Stimulated activated naive CD8-positive, alpha-beta T cell treated with anti-CD3 and anti-CD28 coated beads, Interleukin-15, Interleukin-2, amounts not matched to agents 100 ng/mL and 50 ng/mL, for 24 hours (primary cell): ENCODE data around the gene DNAJB6.
"Not testable (repeated sequence)": the region's sequence is repeated elsewhere in the genome, so short reads cannot be mapped to it uniquely, and the experiment has no call there.

Source experiments
- H3K27ac Mint-ChIP-seq: one replicate; pipeline ENCODE4 v1.8.0; 2021; ENCODE audit warnings: mild to moderate bottlenecking, mixed read lengths
- H3K27me3 Mint-ChIP-seq: one replicate; pipeline ENCODE4 v1.8.0; 2021; ENCODE audit warnings: mixed read lengths
- H3K36me3 Mint-ChIP-seq: one replicate; pipeline ENCODE4 v1.8.0; 2021; ENCODE audit warnings: low read depth, mixed read lengths
- H3K4me1 Mint-ChIP-seq: one replicate; pipeline ENCODE4 v1.8.0; 2021; ENCODE audit warnings: low read depth, mixed read lengths
- H3K4me3 Mint-ChIP-seq: one replicate; pipeline ENCODE4 v1.8.0; 2021; ENCODE audit warnings: mild to moderate bottlenecking, mixed read lengths
- H3K9me3 Mint-ChIP-seq: one replicate; pipeline ENCODE4 v1.8.0; 2021; ENCODE audit warnings: mixed read lengths

The DNAJB6 gene

GRCh38 chr7:157437519-157438061 is 100.8 kb downstream of the DNAJB6 start:
- no peak overlapping the region for H3K27ac Mint-ChIP-seq
- H3K9me3 Mint-ChIP-seq: no peaks in the 10 kb centered on the region
- no peaks in the 10 kb centered on the region for H3K36me3 Mint-ChIP-seq
- H3K4me1 Mint-ChIP-seq: peaks cover 7% of the 10 kb centered on the region
- H3K27me3 Mint-ChIP-seq: no peaks in the 10 kb centered on the region
- H3K4me3 Mint-ChIP-seq: no peak overlapping the region

GRCh38 chr7:157438121-157439025 is 101.6 kb downstream of the DNAJB6 start:
- no peaks in the 10 kb centered on the region for H3K36me3 Mint-ChIP-seq
- no peaks in the 10 kb centered on the region for H3K9me3 Mint-ChIP-seq
- H3K27ac Mint-ChIP-seq: no peak overlapping the region
- H3K4me1 Mint-ChIP-seq: no peaks in the 10 kb centered on the region
- no peaks in the 10 kb centered on the region for H3K27me3 Mint-ChIP-seq
- H3K4me3 Mint-ChIP-seq: no peak overlapping the region

GRCh38 chr7:157439149-157439548 is 102.3 kb downstream of the DNAJB6 start:
- Mint-ChIP-seq H3K27me3 (no peaks in the 10 kb centered on the region), H3K4me1 (no peaks in the 10 kb centered on the region), H3K27ac (no peak overlapping the region), H3K9me3 (no peaks in the 10 kb centered on the region), H3K36me3 (no peaks in the 10 kb centered on the region), H3K4me3 (no peak overlapping the region)

- no peaks in the 10 kb centered on the region for H3K27me3 Mint-ChIP-seq
- no peaks in the 10 kb centered on the region for H3K36me3 Mint-ChIP-seq
- no peaks in the 10 kb centered on the region for H3K9me3 Mint-ChIP-seq
- no peaks in the 10 kb centered on the region for H3K4me1 Mint-ChIP-seq
- no peak overlapping the region for H3K27ac Mint-ChIP-seq
- H3K4me3 Mint-ChIP-seq: no peak overlapping the region
Observed at GRCh38 chr7:157439761-157440160, 103.0 kb downstream of the DNAJB6 start.

GRCh38 chr7:157440346-157441022 is 103.7 kb downstream of the DNAJB6 start:
- no peak overlapping the region for H3K27ac Mint-ChIP-seq
- H3K4me1 Mint-ChIP-seq: no peaks in the 10 kb centered on the region
- H3K36me3 Mint-ChIP-seq: no peaks in the 10 kb centered on the region
- no peak overlapping the region for H3K4me3 Mint-ChIP-seq
- H3K9me3 Mint-ChIP-seq: no peaks in the 10 kb centered on the region
- no peaks in the 10 kb centered on the region for H3K27me3 Mint-ChIP-seq

GRCh38 chr7:157441023-157441399 is 104.2 kb downstream of the DNAJB6 start:
- Mint-ChIP-seq H3K4me1 (no peaks in the 10 kb centered on the region), H3K27ac (no peak overlapping the region), H3K27me3 (no peaks in the 10 kb centered on the region), H3K4me3 (no peak overlapping the region), H3K36me3 (no peaks in the 10 kb centered on the region), H3K9me3 (no peaks in the 10 kb centered on the region)

GRCh38 chr7:157442456-157442855 is 105.7 kb downstream of the DNAJB6 start:
- Mint-ChIP-seq H3K4me1 (no peaks in the 10 kb centered on the region), H3K4me3 (no peak overlapping the region), H3K9me3 (no peaks in the 10 kb centered on the region), H3K36me3 (no peaks in the 10 kb centered on the region), H3K27me3 (no peaks in the 10 kb centered on the region), H3K27ac (no peak overlapping the region)

- Mint-ChIP-seq H3K27me3 (no peaks in the 10 kb centered on the region), H3K27ac (no peak overlapping the region), H3K4me1 (no peaks in the 10 kb centered on the region), H3K36me3 (no peaks in the 10 kb centered on the region), H3K9me3 (no peaks in the 10 kb centered on the region), H3K4me3 (no peak overlapping the region)
Observed at GRCh38 chr7:157442993-157443831, 106.4 kb downstream of the DNAJB6 start.

- no peaks in the 10 kb centered on the region for H3K4me1 Mint-ChIP-seq
- no peaks in the 10 kb centered on the region for H3K27me3 Mint-ChIP-seq
- H3K4me3 Mint-ChIP-seq: no peak overlapping the region
- H3K27ac Mint-ChIP-seq: no peak overlapping the region
- H3K36me3 Mint-ChIP-seq: no peaks in the 10 kb centered on the region
- H3K9me3 Mint-ChIP-seq: no peaks in the 10 kb centered on the region
Observed at GRCh38 chr7:157444011-157444842, 107.4 kb downstream of the DNAJB6 start.

GRCh38 chr7:157444843-157445135 is 108.0 kb downstream of the DNAJB6 start:
- Mint-ChIP-seq H3K27me3 (no peaks in the 10 kb centered on the region), H3K4me3 (no peak overlapping the region), H3K27ac (no peak overlapping the region)

GRCh38 chr7:157445246-157445955 is 108.6 kb downstream of the DNAJB6 start:
- no peaks in the 10 kb centered on the region for H3K36me3 Mint-ChIP-seq
- H3K9me3 Mint-ChIP-seq: no peaks in the 10 kb centered on the region
- H3K4me3 Mint-ChIP-seq: no peak overlapping the region
- no peak overlapping the region for H3K27ac Mint-ChIP-seq
- no peaks in the 10 kb centered on the region for H3K27me3 Mint-ChIP-seq
- H3K4me1 Mint-ChIP-seq: no peaks in the 10 kb centered on the region

More at GRCh38 chr7:157444843-157445135, 108.0 kb downstream of the DNAJB6 start:
- no peaks in the 10 kb centered on the region for H3K9me3 Mint-ChIP-seq
- no peaks in the 10 kb centered on the region for H3K4me1 Mint-ChIP-seq
- no peaks in the 10 kb centered on the region for H3K36me3 Mint-ChIP-seq

GRCh38 chr7:157445956-157446295 is 109.1 kb downstream of the DNAJB6 start:
- Mint-ChIP-seq H3K36me3 (no peaks in the 10 kb centered on the region), H3K4me3 (no peak overlapping the region), H3K4me1 (no peaks in the 10 kb centered on the region), H3K27me3 (no peaks in the 10 kb centered on the region), H3K27ac (no peak overlapping the region), H3K9me3 (no peaks in the 10 kb centered on the region)

- Mint-ChIP-seq H3K4me3 (no peak overlapping the region), H3K4me1 (no peaks in the 10 kb centered on the region), H3K9me3 (no peaks in the 10 kb centered on the region), H3K27ac (no peak overlapping the region), H3K27me3 (no peaks in the 10 kb centered on the region), H3K36me3 (no peaks in the 10 kb centered on the region)
Observed at GRCh38 chr7:157446322-157446721, 109.5 kb downstream of the DNAJB6 start.

- H3K9me3 Mint-ChIP-seq, H3K27ac Mint-ChIP-seq, H3K36me3 Mint-ChIP-seq, H3K27me3 Mint-ChIP-seq, H3K4me3 Mint-ChIP-seq, H3K4me1 Mint-ChIP-seq: not testable (repeated sequence)
Observed at GRCh38 chr7:157454003-157454402, 117.2 kb downstream of the DNAJB6 start.
